Measurements from ENCODE around the gene IL12RB2.

The IL12RB2 gene

GRCh38 chr1:67347688-67348472 lies 40.2 kb downstream of the IL12RB2 start:
- DNase-seq (ENCODE audit: low read depth in 2 of 2): no peak

- DNase-seq (ENCODE audit: low read depth in 2 of 2): no peak
Observed at GRCh38 chr1:67348586-67349252, 41.0 kb downstream of the IL12RB2 start.

- DNase-seq (ENCODE audit: low read depth in 2 of 2): no peak
Observed at GRCh38 chr1:67350783-67351182, 43.1 kb downstream of the IL12RB2 start.

GRCh38 chr1:67352211-67352610 lies 44.5 kb downstream of the IL12RB2 start:
- DNase-seq (ENCODE audit: low read depth in 2 of 2): no peak

GRCh38 chr1:67355745-67356424 lies 48.2 kb downstream of the IL12RB2 start:
- no peak for DNase-seq (ENCODE audit: low read depth in 2 of 2)

GRCh38 chr1:67359592-67359991 lies 51.9 kb downstream of the IL12RB2 start:
- DNase-seq (ENCODE audit: low read depth in 2 of 2): no peak

GRCh38 chr1:67361641-67362040 lies 54.0 kb downstream of the IL12RB2 start:
- no peak for DNase-seq (ENCODE audit: low read depth in 2 of 2)

GRCh38 chr1:67367370-67368045 lies 59.8 kb downstream of the IL12RB2 start:
- no peak for DNase-seq (ENCODE audit: low read depth in 2 of 2)

GRCh38 chr1:67368046-67368514 lies 60.4 kb downstream of the IL12RB2 start:
- no peak for DNase-seq (ENCODE audit: low read depth in 2 of 2)

- DNase-seq (ENCODE audit: low read depth in 2 of 2): no peak
Observed at GRCh38 chr1:67371043-67371442, 63.4 kb downstream of the IL12RB2 start.

- DNase-seq (ENCODE audit: low read depth in 2 of 2): no peak
Observed at GRCh38 chr1:67371681-67372080, 64.0 kb downstream of the IL12RB2 start.

GRCh38 chr1:67372136-67372535 lies 64.5 kb downstream of the IL12RB2 start:
- DNase-seq (ENCODE audit: low read depth in 2 of 2): no peak

- DNase-seq (ENCODE audit: low read depth in 2 of 2): no peak
Observed at GRCh38 chr1:67372898-67373297, 65.2 kb downstream of the IL12RB2 start.

GRCh38 chr1:67376381-67376780 lies 68.7 kb downstream of the IL12RB2 start:
- DNase-seq (ENCODE audit: low read depth in 2 of 2): no peak

- no peak for DNase-seq (ENCODE audit: low read depth in 2 of 2)
Observed at GRCh38 chr1:67377253-67377652, 69.6 kb downstream of the IL12RB2 start.

- DNase-seq (ENCODE audit: low read depth in 2 of 2): no peak
Observed at GRCh38 chr1:67381154-67381553, 73.5 kb downstream of the IL12RB2 start.

GRCh38 chr1:67382292-67382691 lies 74.6 kb downstream of the IL12RB2 start:
- no peak for DNase-seq (ENCODE audit: low read depth in 2 of 2)

GRCh38 chr1:67383999-67384638 lies 76.4 kb downstream of the IL12RB2 start:
- no peak for DNase-seq (ENCODE audit: low read depth in 2 of 2)

GRCh38 chr1:67390041-67390887 lies 82.6 kb downstream of the IL12RB2 start:
- DNase-seq (ENCODE audit: low read depth in 2 of 2): no peak

- no peak for DNase-seq (ENCODE audit: low read depth in 2 of 2)
Observed at GRCh38 chr1:67393240-67393639, 85.6 kb downstream of the IL12RB2 start.

GRCh38 chr1:67393737-67394136 lies 86.1 kb downstream of the IL12RB2 start:
- DNase-seq (ENCODE audit: low read depth in 2 of 2): no peak
